Caco-2 (cell line): ENCODE data around the gene FRMD4A. TPM values are rescaled to one million over a fixed set of nuclear protein-coding genes. Genes with fewer than 3 reads are reported as not detected.

Experiments
- BruUV-seq: library from RNA; stranded (reverse); fragments of 400-500 nt; replicated peaks from 2 replicates; lab custom pipeline; 2021; lab: Mats Ljungman, UMichigan
- CTCF ChIA-PET: fragments of 300-600 bp; sonication (Branson Sonifier 250); formaldehyde crosslinking; loops from one replicate; lab custom pipeline; 2022; ENCODE audit warnings: antibody characterized with exemption; lab: Charles Lee
- POLR2A ChIA-PET: fragments of 300-600 bp; sonication (Branson Sonifier 250); formaldehyde crosslinking; loops from one replicate; lab custom pipeline; 2022; ENCODE audit warnings: antibody characterized with exemption; lab: Charles Lee
- DNase-seq, 2 experiments: peaks; one replicate each; pipeline versions ENCODE4 v3.0.0 to v3.0.0-alpha.2; 2020 to 2022
- H3K27me3 ChIP-seq: replicated peaks from 2 replicates; pipeline ENCODE4 v1.6.0; 2011; ENCODE audit warnings: low read length; ENCODE audit not compliant: control insufficient read depth, insufficient read depth
- H3K36me3 ChIP-seq: 2 replicates; pipeline ENCODE4 v1.5.1; 2011; ENCODE audit warnings: low read length; ENCODE audit not compliant: control insufficient read depth, insufficient read depth
- H3K4me1 ChIP-seq: fragments of 250-450 bp; sonication (Bioruptor Pico); 2 replicates; pipeline ENCODE4 v1.5.1; 2020; ENCODE audit warnings: mild to moderate bottlenecking
- H3K4me3 ChIP-seq: 2 replicates; pipeline ENCODE4 v1.5.1; 2011; ENCODE audit warnings: low read depth, mild to moderate bottlenecking, control low read depth, low read length
- H3K9me3 ChIP-seq: fragments of 250-450 bp; sonication (Bioruptor Pico); 2 replicates; pipeline ENCODE4 v1.5.1; 2020; ENCODE audit warnings: mild to moderate bottlenecking, moderate library complexity
- H3K27ac Mint-ChIP-seq: one replicate; pipeline ENCODE4 v1.8.0; 2022; ENCODE audit warnings: mixed read lengths; ENCODE audit not compliant: unreplicated experiment
- H3K27me3 Mint-ChIP-seq: one replicate; pipeline ENCODE4 v1.8.0; 2022; ENCODE audit warnings: mixed read lengths; ENCODE audit not compliant: insufficient read depth, unreplicated experiment
- H3K36me3 Mint-ChIP-seq: one replicate; pipeline ENCODE4 v1.8.0; 2022; ENCODE audit warnings: mild to moderate bottlenecking, mixed read lengths; ENCODE audit not compliant: insufficient read depth, unreplicated experiment
- H3K4me1 Mint-ChIP-seq: one replicate; pipeline ENCODE4 v1.8.0; 2022; ENCODE audit warnings: low read depth, mixed read lengths; ENCODE audit not compliant: unreplicated experiment
- H3K4me3 Mint-ChIP-seq: one replicate; pipeline ENCODE4 v1.8.0; 2022; ENCODE audit warnings: mild to moderate bottlenecking, moderate library complexity, mixed read lengths; ENCODE audit not compliant: unreplicated experiment
- H3K9me3 Mint-ChIP-seq: one replicate; pipeline ENCODE4 v1.8.0; 2022; ENCODE audit warnings: mixed read lengths; ENCODE audit not compliant: unreplicated experiment
- intact Hi-C: fragments of 100-400 bp; cut with micrococcal nuclease; formaldehyde crosslinking; loops from one replicate; pipeline ENCODE4 v1.10.0; 2022; ENCODE audit not compliant: unreplicated experiment
- total RNA-seq: library from RNA; stranded (reverse); gene quantifications from 2 replicates; pipeline ENCODE4 v1.2.3, GENCODE V29; 2022
- TF ChIP-seq, protein P1 (sequence below), 2 experiments: fragments of 200-600 bp in 1 of 2; IDR thresholded peaks; 1 replicate in 1 of 2; 2 replicates in 1 of 2; pipeline versions ENCODE4 v1.5.1 to v1.8.0; 2011 to 2022; ENCODE audit warnings: antibody characterized with exemption in 1 of 2, control low read depth in 1 of 2, inconsistent platforms in 1 of 2, low read depth in 1 of 2, low read length in 1 of 2, mild to moderate bottlenecking in 1 of 2, moderate library complexity in 1 of 2; ENCODE audit not compliant: insufficient read depth in 1 of 2, severe bottlenecking in 1 of 2, unreplicated experiment in 1 of 2

FRMD4A gene
- total RNA-seq, 1 experiment from 2014 or later: 52.1 TPM

DNA sequence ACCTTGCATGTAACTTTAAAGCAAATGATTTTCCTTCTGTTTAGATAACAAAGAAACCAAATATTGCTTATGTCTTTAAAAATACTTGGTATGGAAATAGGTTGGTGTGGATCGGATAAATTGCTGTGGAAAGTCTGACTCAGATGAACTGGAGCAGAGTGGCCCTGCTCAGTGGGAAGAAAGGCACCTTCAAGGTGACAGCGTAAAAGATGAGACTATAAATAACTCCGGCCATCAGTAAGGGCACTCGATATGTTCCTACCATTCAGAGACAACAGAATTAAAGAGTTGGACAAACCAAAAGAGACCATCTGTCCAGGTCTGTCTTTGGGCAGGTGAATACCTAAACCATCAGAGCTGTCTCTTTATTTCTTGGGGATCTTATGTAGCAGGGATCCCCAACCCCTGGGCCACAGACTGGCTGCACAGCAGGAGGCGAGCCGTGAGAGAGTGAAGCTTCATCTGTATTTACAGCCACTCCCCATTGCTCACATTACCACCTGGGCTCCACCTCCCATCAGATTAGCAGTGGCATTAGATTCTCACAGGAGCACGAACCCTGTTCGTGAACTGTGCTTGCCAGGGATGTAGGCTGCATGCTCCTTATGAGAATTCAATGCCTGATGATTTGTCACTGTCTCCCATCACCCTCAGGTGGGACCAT is 386.9 kb downstream of the FRMD4A start:
- POLR2A ChIA-PET: no interaction called here
- Histone ChIP-seq H3K36me3 (no peaks in the 10 kb centered on the region), H3K27me3 (no peaks in the 10 kb centered on the region), H3K4me3 (no peak overlapping the region), H3K4me1 (no peaks in the 10 kb centered on the region), H3K9me3 (no peaks in the 10 kb centered on the region)
- no peak overlapping the region for H3K27ac Mint-ChIP-seq
- no peak overlapping the region for H3K4me3 Mint-ChIP-seq
- peaks cover 3% of the 10 kb centered on the region for H3K27me3 Mint-ChIP-seq
- TF ChIP-seq, protein P1, sequence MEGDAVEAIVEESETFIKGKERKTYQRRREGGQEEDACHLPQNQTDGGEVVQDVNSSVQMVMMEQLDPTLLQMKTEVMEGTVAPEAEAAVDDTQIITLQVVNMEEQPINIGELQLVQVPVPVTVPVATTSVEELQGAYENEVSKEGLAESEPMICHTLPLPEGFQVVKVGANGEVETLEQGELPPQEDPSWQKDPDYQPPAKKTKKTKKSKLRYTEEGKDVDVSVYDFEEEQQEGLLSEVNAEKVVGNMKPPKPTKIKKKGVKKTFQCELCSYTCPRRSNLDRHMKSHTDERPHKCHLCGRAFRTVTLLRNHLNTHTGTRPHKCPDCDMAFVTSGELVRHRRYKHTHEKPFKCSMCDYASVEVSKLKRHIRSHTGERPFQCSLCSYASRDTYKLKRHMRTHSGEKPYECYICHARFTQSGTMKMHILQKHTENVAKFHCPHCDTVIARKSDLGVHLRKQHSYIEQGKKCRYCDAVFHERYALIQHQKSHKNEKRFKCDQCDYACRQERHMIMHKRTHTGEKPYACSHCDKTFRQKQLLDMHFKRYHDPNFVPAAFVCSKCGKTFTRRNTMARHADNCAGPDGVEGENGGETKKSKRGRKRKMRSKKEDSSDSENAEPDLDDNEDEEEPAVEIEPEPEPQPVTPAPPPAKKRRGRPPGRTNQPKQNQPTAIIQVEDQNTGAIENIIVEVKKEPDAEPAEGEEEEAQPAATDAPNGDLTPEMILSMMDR (IDR thresholded peaks at IDR 0.05; ENCODE audit: insufficient read depth in 1 of 2, low read depth in 1 of 2, low read length in 1 of 2, severe bottlenecking in 1 of 2, unreplicated experiment in 1 of 2): no peak
- no TSS peak for BruUV-seq
- no peak for DNase-seq
- intact Hi-C loops: no loop called here
- CTCF ChIA-PET: no interaction called here
- no peaks in the 10 kb centered on the region for H3K36me3 Mint-ChIP-seq
- no peaks in the 10 kb centered on the region for H3K4me1 Mint-ChIP-seq
- H3K9me3 Mint-ChIP-seq: no peaks in the 10 kb centered on the region

DNA sequence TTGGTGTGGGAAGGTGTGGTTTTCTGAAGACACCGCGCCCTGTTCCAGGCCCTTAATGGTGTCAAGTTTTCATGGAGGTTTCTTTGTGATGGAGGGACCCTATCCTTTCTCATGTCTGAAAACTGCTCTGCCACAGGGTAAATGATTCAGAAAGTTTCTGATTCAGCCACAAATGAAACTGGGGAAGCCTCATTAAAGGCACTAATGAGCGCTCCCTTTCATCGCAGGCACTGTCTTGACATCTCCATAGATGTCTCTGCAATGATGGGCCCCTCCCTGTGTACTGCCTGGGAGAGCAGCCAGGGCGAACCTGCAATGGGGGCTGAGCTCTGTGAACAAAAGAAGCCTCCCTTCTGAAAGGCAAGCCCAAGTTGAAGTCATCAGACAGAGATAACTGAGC is 388.7 kb downstream of the FRMD4A start:
- Histone ChIP-seq H3K27me3 (0 out of 2 replicates have a peak, but pooled peaks cover under 1% of the 10 kb centered on the region), H3K9me3 (no peaks in the 10 kb centered on the region), H3K4me3 (no peak overlapping the region), H3K4me1 (no peaks in the 10 kb centered on the region), H3K36me3 (no peaks in the 10 kb centered on the region)
- Mint-ChIP-seq H3K4me3 (no peak overlapping the region), H3K36me3 (no peaks in the 10 kb centered on the region), H3K9me3 (no peaks in the 10 kb centered on the region), H3K27ac (no peak overlapping the region), H3K4me1 (no peaks in the 10 kb centered on the region), H3K27me3 (peaks cover 5% of the 10 kb centered on the region)
- TF ChIP-seq, protein P1 (IDR thresholded peaks at IDR 0.05; ENCODE audit: insufficient read depth in 1 of 2, low read depth in 1 of 2, low read length in 1 of 2, severe bottlenecking in 1 of 2, unreplicated experiment in 1 of 2): no peak
- intact Hi-C loops: no loop called here
- no peak for DNase-seq
- BruUV-seq: no TSS peak
- POLR2A ChIA-PET: no interaction called here
- CTCF ChIA-PET: no interaction called here

- no TSS peak for BruUV-seq
- Histone ChIP-seq H3K27me3 (peaks cover 1% of the 10 kb centered on the region; the same call in 1 of the 2 replicates), H3K36me3 (no peaks in the 10 kb centered on the region), H3K4me3 (no peak overlapping the region), H3K4me1 (no peaks in the 10 kb centered on the region), H3K9me3 (no peaks in the 10 kb centered on the region)
- no peaks in the 10 kb centered on the region for H3K9me3 Mint-ChIP-seq
- POLR2A ChIA-PET: no interaction called here
- H3K4me3 Mint-ChIP-seq: no peak overlapping the region
- intact Hi-C loops: no loop called here
- no peak overlapping the region for H3K27ac Mint-ChIP-seq
- TF ChIP-seq, protein P1 (IDR thresholded peaks at IDR 0.05; ENCODE audit: insufficient read depth in 1 of 2, low read depth in 1 of 2, low read length in 1 of 2, severe bottlenecking in 1 of 2, unreplicated experiment in 1 of 2): no peak
- H3K4me1 Mint-ChIP-seq: no peaks in the 10 kb centered on the region
- H3K36me3 Mint-ChIP-seq: no peaks in the 10 kb centered on the region
- CTCF ChIA-PET: no interaction called here
- H3K27me3 Mint-ChIP-seq: peaks cover 12% of the 10 kb centered on the region
- no peak for DNase-seq
These were observed 391.3 kb downstream of the FRMD4A start for GRCh38 chr10:13939391-13939790.
